Esophagus mucosa (tissue), 1 donor: ENCODE data around the gene TST. TPM values are rescaled to one million over a fixed set of nuclear protein-coding genes. Genes with fewer than 3 reads are reported as not detected.

Experiments used
- ATAC-seq: fragments of 200-7000 bp; cut with Tn5 transposase; one replicate; pipeline ENCODE4 v1.9.1; 2020
- total RNA-seq: library from RNA; stranded (reverse); gene quantifications from one replicate; pipeline ENCODE4 v1.2.4, GENCODE V29; 2023
- donor health status: DM: yes; HTN: yes; CAD: no.

TST gene
- total RNA-seq, 1 donor from 2014 or later, result 83.2 TPM

GRCh38 chr22:36981247-36981775 is 37.9 kb downstream of the TST start:
- no peak for ATAC-seq

- no peak for ATAC-seq
These were observed 40.0 kb downstream of the TST start for GRCh38 chr22:36979016-36979910.

GRCh38 chr22:36977947-36978660 is 41.1 kb downstream of the TST start:
- peak; percentile 96 for ATAC-seq

GRCh38 chr22:36977401-36977861 is 41.8 kb downstream of the TST start:
- peak; percentile 72 for ATAC-seq

- ATAC-seq, result no peak
These were observed 42.6 kb downstream of the TST start for GRCh38 chr22:36976606-36977005.

- peak; percentile 79 for ATAC-seq
These were observed 47.7 kb downstream of the TST start for GRCh38 chr22:36971341-36972125.

GRCh38 chr22:36968249-36968964 is 50.8 kb downstream of the TST start:
- no peak for ATAC-seq

- ATAC-seq, result peak; percentile 41
These were observed 52.3 kb downstream of the TST start for GRCh38 chr22:36966851-36967540.

GRCh38 chr22:36965696-36966095 is 53.6 kb downstream of the TST start:
- ATAC-seq, result no peak

GRCh38 chr22:36964106-36964505 is 55.1 kb downstream of the TST start:
- ATAC-seq, result no peak

- ATAC-seq, result no peak
These were observed 55.9 kb downstream of the TST start for GRCh38 chr22:36963302-36963701.

GRCh38 chr22:36961626-36962025 is 57.6 kb downstream of the TST start:
- ATAC-seq, result no peak

Other genes starting within 250 kb of the TST start
- gene IFT27, start 243.3 kb downstream of the TST start, total RNA-seq, result 12.6 TPM
- gene PVALB, start 202.4 kb downstream of the TST start, total RNA-seq, result not detected
- 1.8 TPM for gene NCF4, start 158.4 kb downstream of the TST start, total RNA-seq
- 1.00 TPM for gene CSF2RB, start 105.8 kb downstream of the TST start, total RNA-seq
- gene MPST, start 295 bp upstream of the TST start, total RNA-seq, result 78.0 TPM
- 3.9 TPM for gene KCTD17, start 32.3 kb upstream of the TST start, total RNA-seq
- not detected for gene TMPRSS6, start 90.3 kb upstream of the TST start, total RNA-seq
- gene IL2RB, start 130.5 kb upstream of the TST start, total RNA-seq, result 3.1 TPM
- 2.0 TPM for gene C1QTNF6, start 168.8 kb upstream of the TST start, total RNA-seq
- not detected for gene SSTR3, start 193.0 kb upstream of the TST start, total RNA-seq
- 19.0 TPM for gene RAC2, start 224.8 kb upstream of the TST start, total RNA-seq